ENCODE data around the gene ADRB1. TPM values are rescaled to one million over a fixed set of nuclear protein-coding genes. Genes with fewer than 3 reads are reported as not detected.

ADRB1 gene
- total and polyA plus RNA-seq, 2 of the 13 experiments (the other 11 are each of a cell fraction or from before 2014, with no cell fraction given) = 0.07 TPM; not detected in 1

GRCh38 chr10:114083040-114083439 lies 39.4 kb downstream of the ADRB1 start (continued):
- no peak for TF ChIP-seq USF2 (IDR thresholded peaks at IDR 0.05; ENCODE audit: low read depth, low read length)
- peak; percentile 20; the same call in 1 of the 2 replicates for TF ChIP-seq USF2 (CRISPR knock-in tag; IDR thresholded peaks at IDR 0.05; ENCODE audit: borderline replicate concordance)
- peak; percentile 85 for TF ChIP-seq MNT (IDR thresholded peaks at IDR 0.05)

GRCh38 chr10:114084215-114084614 lies 40.5 kb downstream of the ADRB1 start:
- in situ Hi-C loops (cut with HindIII; ENCODE audit: extremely low pct_ligation_motif_present, low pct_unique_long_range_greater_than_20kb) = no loop called here
- POLR2A ChIA-PET = no interaction called here
- Histone ChIP-seq H2AFZ (ENCODE audit: low read length) (no peak overlapping the region), H3K4me2 (ENCODE audit: low read depth, low read length) (no peak overlapping the region), H3K79me2 (ENCODE audit: insufficient read depth, low read length) (no peaks in the 10 kb centered on the region), H3K27ac (ENCODE audit: extremely low read length, insufficient read depth, low read length) (no peak overlapping the region), H3K36me3 (replicated peaks in 1 of 2; ENCODE audit: control insufficient read depth in 1 of 2, insufficient read depth in 2 of 2, low read length in 2 of 2) (no peaks in the 10 kb centered on the region), H3K4me3 (replicated peaks in 1 of 3; ENCODE audit: insufficient read depth in 1 of 3, low read depth in 2 of 3, low read length in 3 of 3) (no peak overlapping the region), H4K20me1 (ENCODE audit: insufficient read depth, low read length) (no peaks in the 10 kb centered on the region), H3K9ac (ENCODE audit: insufficient read depth, low read depth, low read length) (no peak overlapping the region), H3K4me1 (ENCODE audit: insufficient read depth, low read length) (peaks cover 10% of the 10 kb centered on the region; the same call in 1 of the 2 replicates), H3K9me3 (ENCODE audit: low read length) (no peaks in the 10 kb centered on the region), H3K27me3 (ENCODE audit: control insufficient read depth in 1 of 2, insufficient read depth in 2 of 2, low read length in 2 of 2) (no peaks in the 10 kb centered on the region; a peak in 1 of 5 replicates)
- no TSS peak for BruUV-seq (replicated peaks)
- FAIRE-seq (no peak), DNase-seq (ENCODE audit: low spot score) (no peak), ATAC-seq (no peak)
- CTCF ChIA-PET (ENCODE audit: low intra/inter-chr PET ratio, low total read pairs) = no interaction called here
- intact Hi-C loops (cut with micrococcal nuclease; ENCODE audit: unreplicated experiment) = no loop called here
- WGBS (ENCODE audit: low lambda C conversion rate) = 22% methylated on average over 4 of the region's 4 CpGs
- TF ChIP-seq IKZF5 (CRISPR knock-in tag; IDR thresholded peaks at IDR 0.05) = no peak
- TF ChIP-seq KLF12 (CRISPR knock-in tag; IDR thresholded peaks at IDR 0.05; ENCODE audit: borderline replicate concordance) = no peak
- no peak for TF ChIP-seq YEATS2 (CRISPR knock-in tag; IDR thresholded peaks at IDR 0.05; ENCODE audit: borderline replicate concordance)
- no peak for TF ChIP-seq MLXIP (CRISPR knock-in tag; IDR thresholded peaks at IDR 0.05; ENCODE audit: borderline replicate concordance)
- TF ChIP-seq RNF2 (conservative IDR thresholded peaks at IDR 0.05; ENCODE audit: low read depth) = no peak
- no peak for TF ChIP-seq ZKSCAN8 (CRISPR knock-in tag; IDR thresholded peaks at IDR 0.05; ENCODE audit: borderline replicate concordance)
- TF ChIP-seq TARDBP (CRISPR knock-in tag; IDR thresholded peaks at IDR 0.05) = no peak
- TF ChIP-seq FOXP4 (CRISPR knock-in tag; IDR thresholded peaks at IDR 0.05) = no peak

Measured in HepG2 (cell line).